GM21737 (cell line): Measurements from ENCODE around the gene SLC19A1.

Experiments
- ATAC-seq: cut with Tn5 transposase; IDR thresholded peaks from one replicate; pipeline ENCODE4 v1.9.1; 2021; ENCODE audit warnings: mild to moderate bottlenecking, moderate library complexity; ENCODE audit not compliant: unreplicated experiment

Gene SLC19A1

DNA sequence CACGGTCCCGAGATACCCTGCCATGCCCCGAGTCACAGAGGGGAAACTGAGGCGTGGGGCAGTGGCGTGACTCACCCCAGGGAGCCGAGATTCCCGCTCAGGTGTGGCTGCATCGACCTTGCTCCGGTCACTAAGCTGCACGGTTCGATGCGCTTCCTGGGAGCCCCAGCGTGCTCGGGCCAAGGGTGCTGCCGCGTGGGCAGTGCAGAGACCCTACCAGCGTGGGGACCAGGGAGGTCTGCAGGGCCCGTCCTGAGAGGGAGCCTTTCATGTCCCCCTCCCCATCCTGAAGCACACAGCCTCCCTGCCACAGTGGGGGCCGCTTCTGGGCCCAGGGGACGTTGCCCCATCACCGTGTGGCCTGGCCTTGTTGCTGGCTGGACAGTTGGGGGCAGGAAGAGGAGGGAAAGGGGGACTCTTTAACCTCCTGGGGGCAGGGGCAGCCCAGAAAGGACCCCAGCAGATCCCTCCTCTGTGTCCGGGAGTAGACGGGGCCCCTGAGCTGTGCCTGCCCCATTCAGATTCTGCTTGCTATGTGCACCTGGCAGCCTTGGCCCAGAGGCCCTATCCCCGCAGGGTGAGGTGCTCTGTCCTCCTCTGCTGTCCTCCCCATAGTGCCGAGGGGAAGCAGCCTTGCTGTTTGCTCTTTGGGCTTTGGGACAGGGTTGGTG, 84.9 kb downstream of the SLC19A1 start:
- ATAC-seq = no peak

DNA sequence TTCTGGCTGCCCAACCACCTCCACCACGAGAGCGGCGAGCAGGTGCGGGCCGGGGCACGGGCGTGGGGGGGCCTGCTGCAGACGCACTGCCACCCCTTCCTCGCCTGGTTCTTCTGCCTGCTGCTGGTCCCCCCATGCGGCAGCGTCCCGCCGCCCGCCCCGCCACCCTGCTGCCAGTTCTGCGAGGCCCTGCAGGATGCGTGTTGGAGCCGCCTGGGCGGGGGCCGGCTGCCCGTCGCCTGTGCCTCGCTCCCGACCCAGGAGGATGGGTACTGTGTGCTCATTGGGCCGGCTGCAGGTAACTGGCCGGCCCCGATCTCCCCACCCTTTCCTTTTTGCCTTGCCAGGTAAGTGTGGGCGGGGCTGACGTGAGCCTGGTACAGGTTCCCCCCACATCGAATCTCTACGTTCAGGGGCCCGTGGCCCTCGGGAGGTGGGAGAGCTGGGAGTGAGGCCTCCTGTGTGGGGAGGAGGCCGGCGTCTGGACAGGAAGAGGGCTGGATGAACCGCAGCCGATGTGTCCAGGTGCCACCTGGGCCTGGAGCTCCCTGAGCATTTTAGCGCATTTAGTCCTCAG, 85.6 kb downstream of the SLC19A1 start:
- ATAC-seq = no peak

DNA sequence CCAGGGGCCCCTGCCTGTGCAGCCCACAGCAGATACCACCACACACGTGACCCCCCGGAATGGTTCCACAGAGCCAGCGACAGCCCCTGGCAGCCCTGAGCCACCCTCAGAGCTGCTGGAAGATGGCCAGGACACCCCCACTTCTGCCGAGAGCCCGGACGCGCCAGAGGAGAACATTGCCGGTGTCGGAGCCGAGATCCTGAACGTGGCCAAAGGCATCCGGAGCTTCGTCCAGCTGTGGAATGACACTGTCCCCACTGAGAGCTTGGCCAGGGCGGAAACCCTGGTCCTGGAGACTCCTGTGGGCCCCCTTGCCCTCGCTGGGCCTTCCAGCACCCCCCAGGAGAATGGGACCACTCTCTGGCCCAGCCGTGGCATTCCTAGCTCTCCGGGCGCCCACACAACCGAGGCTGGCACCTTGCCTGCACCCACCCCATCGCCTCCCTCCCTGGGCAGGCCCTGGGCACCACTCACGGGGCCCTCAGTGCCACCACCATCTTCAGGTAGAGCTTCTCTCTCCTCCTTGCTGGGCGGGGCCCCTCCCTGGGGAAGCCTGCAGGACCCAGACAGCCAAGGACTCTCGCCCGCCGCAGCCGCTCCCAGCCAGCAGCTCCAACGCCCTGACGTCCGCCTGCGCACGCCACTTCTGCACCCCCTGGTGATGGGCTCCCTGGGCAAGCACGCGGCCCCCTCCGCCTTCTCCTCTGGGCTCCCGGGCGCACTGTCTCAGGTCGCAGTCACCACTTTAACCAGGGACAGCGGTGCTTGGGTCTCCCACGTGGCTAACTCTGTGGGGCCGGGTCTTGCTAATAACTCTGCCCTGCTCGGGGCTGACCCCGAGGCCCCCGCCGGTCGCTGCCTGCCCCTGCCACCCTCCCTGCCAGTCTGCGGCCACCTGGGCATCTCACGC, 86.3 kb downstream of the SLC19A1 start:
- no peak for ATAC-seq

DNA sequence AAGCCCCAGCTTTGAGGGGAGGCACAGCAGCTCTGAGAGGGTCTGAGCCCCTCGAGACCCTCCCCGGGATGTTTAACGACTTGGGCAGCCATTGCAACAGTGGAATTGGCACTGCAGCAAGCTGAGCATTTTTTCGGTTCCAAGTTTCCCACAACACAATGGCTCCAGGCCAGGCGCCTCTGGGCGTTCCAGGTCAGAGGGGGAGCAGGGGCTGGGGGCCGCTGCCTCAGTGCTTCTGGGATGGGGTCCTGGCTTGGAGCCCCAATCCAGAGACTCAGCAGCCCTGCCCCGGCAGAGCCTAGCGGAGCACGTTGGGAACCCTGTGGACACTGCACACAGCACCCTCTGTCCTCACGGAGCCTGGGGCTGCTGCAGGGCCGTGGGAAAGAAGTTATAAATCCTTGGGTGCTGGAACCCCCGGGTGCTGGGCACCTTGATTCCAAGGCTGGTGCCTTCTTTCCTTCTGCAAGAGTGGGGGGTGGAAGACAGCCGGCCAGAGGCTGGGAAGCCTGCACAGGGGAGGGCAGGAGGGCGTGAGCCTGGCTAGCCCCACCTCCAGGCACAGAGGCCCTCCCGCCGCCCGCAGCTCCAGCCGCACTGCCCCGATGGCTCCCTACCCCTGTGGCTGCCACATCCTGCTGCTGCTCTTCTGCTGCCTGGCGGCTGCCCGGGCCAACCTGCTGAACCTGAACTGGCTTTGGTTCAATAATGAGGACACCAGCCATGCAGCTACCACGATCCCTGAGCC, 87.1 kb downstream of the SLC19A1 start:
- ATAC-seq = no peak

DNA sequence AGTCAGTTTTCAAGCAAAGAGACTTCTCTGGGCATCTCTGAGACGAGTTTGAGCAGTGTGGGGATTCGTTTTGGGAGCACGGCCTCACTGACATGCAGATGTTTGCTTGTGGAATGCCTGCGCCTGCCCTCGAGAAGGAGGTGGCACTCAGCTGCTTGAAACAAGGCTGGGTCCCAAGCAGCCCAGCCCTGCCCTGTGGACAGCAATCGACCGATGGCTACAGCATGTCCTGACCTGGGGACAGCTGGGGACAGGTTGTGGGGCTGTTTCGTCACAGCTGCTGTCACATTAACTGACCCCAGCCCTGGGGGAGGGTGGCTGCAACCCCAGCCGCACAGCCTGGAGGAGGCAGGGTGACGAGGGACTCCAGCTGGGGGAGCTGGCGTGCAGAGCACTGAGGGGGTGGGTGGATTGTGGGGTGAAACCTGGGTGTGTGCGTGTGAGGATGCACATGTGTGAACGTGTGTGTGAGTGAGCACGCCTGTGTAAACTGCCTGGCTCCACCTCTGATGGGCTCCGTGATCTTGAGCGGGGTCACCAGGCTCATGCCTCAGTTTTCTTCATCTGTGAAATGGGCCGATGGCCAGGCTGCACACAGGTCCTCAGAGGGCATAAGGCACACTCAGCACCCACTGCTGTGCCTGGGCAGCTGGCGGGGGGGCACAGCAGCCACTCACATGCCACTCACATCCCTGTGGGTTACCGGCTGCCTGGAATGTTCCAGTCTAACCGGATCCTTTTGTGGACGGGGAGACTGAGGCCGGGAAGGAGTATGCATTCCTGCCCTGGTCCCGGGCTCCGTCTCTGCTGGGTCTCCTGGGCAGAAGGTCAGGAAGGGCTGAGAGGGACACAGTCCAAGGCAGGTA, 87.9 kb downstream of the SLC19A1 start:
- ATAC-seq = no peak

DNA sequence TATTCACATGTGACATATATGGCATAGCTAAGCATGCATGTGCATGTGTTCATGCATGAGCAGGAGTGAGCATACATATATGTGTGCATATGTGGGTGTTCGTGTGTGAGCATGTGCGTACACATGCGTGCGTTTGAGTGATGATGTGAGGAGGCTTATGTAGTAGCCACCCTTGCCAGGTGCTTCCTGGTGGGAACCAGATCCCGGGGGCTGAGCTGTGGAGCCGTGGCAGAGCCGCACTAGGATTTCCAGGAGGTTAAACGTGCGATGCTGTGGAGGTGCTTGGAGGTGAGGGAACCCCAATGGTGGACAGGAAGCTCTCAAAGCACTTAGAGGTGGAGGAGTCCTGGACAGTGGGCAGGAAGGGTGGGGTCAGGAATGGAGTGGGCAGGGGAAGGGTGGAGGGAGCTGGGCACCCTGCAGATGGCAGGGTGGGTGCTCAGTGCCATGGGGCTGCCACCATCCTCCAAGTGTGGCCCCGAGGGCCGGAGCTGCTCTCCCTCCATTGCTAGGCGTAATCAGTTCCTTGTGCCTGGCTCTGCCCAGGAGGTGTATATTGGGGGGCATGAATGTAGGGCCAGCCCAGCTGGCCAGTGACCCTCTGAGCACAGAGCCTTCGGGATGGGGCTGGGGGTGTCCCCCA, 88.8 kb downstream of the SLC19A1 start:
- ATAC-seq = no peak

DNA sequence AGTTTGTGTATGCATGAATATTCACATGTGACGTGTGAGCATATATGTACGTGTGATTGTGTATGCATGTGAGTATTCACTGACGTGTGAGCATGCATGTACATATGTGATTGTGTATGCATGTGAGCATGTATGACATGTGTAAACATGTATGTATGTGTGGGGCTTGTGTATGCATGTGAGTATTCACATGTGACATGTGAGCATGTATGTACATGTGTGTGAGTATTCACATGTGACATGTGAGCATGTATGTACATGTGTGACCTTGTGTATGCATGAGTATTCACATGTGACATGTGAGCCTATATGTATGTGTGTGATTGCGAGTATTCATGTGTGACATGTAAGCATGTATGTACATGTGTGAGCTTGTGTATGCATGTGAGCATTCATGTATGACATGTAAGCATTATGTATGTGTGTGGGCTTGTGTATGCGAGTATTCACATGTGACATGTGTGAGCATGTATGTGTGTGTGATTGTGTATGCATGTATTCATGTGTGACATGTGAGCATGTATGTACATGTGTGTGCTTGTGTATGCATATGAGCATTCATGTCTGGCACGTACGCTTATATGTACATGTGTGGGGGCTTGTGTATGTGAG, 89.4 kb downstream of the SLC19A1 start:
- no peak for ATAC-seq

DNA sequence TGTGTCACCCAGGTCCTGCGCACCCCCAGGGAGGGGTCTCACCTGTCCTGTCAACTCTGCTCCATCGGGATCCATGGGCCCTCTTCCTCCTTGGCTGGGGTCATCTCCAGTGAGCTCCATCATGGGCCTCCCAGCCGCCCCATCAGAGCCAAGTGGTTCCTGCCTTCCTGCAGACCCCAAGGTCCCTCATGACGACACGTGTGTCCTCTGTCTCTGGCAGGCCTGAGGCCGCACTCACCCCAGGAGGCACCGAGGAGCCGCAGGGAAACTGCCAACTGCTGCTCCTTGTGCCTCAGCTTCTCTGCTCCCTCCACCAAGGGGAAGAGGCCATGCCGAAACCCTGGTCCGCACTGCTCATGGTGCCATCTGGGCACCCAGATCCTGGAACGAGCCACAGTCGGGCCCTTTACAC, 90.5 kb downstream of the SLC19A1 start:
- no peak for ATAC-seq

DNA sequence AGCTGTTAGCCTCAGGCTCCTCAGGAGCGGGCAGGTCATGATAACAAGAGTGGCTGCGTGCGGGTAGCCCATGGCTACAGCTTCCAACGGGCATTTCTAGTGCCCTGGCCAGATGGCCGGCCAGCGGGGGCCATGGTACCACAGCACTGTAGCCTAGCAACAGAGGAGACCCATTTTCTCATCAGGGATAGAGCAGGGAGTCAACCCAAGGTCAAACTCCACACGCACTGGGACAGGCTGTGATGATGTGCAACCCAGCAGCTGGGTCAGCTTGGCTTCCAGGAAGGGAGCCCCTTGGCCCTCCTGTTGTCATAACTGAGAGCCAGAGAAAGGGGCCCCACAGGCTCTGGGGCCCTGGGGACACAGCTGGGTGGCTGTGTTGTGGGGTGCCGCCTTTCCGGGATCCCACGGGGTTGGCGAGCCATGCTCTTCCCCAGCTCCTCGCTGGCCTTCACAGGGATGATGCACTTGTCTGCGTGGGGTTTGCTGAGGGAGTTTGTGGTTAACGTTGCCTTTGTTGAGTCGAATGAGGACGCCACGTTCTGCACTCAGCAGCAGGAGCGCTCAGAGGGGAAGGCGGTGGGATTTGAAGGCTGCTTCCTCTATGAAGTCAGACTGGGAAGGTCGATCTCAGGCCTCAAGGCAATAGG, 91.0 kb downstream of the SLC19A1 start:
- no peak for ATAC-seq

DNA sequence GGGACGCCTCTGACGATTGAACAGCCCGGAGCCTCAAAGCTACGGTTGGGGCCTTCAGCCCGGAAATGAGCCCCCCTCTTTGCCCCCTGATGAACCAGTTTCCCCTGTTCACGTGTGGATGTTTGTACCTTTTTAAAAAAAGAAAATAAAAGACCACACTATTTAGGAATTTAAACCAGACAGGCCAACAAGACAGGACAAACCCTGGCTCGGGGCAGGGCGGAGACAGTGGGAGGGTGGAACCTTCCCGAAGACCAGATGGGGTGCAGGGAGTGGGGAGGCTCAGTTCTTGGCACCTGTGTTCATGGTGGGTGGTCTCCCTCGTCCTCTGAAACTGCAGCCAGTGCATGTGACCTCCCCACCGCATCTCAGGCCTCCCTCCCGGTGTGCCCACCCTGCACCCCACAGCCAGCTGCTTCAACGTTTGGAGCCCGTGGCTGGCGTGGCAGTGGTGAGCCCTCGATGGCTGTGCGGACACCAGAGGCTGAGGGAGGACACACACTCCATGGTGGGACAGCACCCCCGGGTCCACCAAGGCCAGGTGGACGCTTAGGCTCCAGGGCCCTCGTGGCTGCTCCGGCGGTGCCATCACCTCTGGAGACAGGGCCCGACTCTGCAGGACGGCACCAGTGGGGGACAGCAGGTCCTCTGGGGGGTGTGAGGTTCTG, 91.7 kb downstream of the SLC19A1 start:
- no peak for ATAC-seq

DNA sequence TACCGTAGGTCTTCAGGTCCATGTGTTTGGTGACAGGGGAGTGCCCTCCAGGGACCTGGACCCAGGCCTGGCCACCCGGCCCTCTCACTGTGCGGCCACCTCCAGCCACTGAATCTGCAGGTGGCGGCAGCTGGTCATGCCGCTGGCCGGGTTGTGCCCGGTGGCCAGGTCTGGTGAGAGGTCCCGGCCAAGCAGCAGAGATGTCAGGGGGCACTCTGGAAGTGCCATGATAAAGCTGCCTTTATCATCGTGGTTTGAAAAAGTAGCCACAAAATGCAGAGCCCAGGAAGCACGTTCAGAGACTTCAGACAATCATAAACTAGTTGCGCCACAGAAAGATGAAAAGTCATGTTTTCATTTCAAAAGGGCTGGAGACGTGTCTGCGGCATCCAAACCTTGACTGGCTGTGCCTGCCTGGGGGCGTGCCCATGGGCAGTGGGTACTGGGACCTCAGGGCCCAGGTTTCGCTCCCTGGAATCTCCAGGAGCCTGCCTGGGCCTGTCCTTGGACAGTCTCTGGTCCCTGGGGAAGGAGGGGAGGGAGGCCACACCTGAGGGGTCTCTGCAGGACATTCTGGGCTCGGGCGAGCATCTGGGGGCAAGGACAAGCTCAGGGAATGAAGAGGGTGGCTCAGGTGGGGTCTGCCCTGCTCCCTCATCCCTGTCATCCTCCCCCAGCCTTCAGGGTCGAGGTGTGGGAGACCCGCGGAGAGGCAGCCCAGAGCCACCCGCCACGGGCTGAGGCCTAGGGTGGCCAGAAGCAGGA, 92.4 kb downstream of the SLC19A1 start:
- ATAC-seq = no peak

DNA sequence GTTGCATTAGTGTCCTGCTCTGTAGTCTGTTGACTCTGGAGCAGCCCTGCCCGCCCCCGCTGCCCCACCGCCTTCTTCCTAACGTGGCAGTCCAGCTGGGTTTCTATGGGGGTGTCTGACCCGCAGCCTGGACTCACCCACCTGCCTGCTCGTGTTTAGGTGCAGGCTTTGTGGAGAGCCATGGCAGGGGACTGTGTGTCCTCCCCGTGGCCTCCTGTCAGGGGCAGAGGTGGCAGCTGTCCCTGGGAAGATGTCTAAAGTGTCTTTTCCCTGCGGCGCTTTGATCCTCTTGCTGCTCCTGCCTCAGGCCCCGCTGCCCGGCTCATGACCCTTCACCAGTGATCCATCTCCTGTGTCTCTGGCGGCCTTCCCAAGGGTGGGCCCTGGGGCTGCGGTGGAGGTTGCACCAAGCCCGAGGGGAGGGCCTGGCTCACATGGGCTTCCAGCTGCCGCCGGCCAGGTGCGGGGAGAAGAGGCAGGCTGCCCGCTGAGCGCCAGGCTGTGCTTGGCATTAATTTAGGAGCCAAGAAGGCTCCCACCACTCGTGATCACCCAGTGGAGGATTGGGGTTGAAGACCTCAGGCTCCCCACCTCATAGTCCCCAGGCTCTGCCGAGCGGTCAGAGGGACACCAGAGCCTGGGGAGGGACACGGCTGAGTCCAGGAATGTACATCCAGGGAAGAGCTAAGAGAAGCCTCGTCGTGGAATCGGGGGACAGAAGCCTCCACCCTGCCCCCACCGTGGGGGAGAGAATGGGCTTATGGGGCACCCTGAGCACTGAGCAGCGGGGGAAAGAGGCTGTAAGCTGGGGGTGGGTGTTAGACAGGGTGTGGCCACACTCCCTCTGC, 93.2 kb downstream of the SLC19A1 start:
- no peak for ATAC-seq

DNA sequence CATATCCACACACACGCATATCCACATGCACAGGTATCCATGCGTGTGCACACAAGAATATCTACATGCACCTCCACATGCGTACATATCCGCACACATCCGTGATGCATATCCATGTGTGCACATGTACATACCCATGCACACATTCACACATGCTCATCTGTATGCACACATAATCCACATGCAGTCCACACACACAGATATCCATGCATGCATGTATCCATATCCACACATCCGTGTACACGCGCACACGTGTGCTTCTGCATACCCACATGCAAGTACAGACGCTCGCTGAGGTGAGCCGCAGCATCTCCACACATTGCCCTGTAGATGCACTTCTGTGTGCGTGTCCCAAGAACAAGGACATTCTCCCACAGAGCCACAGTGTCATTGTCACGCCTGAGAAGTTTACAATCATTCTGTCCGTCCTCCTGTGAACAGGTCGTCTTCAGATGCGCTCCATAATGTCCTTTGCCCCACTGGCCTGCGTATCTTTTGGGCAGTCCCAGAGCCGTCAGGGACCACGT, 93.9 kb downstream of the SLC19A1 start:
- ATAC-seq = no peak
